Motor neuron (in vitro differentiated cells): Measurements from ENCODE around the gene HSCB. TPM values are rescaled to one million over a fixed set of nuclear protein-coding genes. Genes with fewer than 3 reads are reported as not detected.
"Not testable (repeated sequence)": the region's sequence is repeated elsewhere in the genome, so short reads cannot be mapped to it uniquely, and the experiment has no call there.

Source experiments
- ATAC-seq, 8 experiments: fragments of 200-7000 bp; cut with Tn5 transposase; replicated peaks in 6 of 8; 2 replicates each; pipeline ENCODE4 v1.8.0; 2021; ENCODE audit warnings: mild to moderate bottlenecking in 8 of 8, moderate library complexity in 8 of 8
- H3K27ac ChIP-seq, 2 donors: fragments of 250-450 bp; sonication (Bioruptor Pico); 2 replicates each; pipeline ENCODE4 v1.9.0; 2021; ENCODE audit warnings: antibody characterized with exemption in 2 of 2, mild to moderate bottlenecking in 2 of 2, moderate library complexity in 1 of 2
- H3K4me1 ChIP-seq, 2 donors: fragments of 250-450 bp; sonication (Bioruptor Pico); replicated peaks in 1 of 2; 2 replicates each; pipeline ENCODE4 v1.6.1; 2021; ENCODE audit warnings: antibody characterized with exemption in 2 of 2, mild to moderate bottlenecking in 2 of 2, moderate library complexity in 1 of 2
- H3K4me3 ChIP-seq, 5 donors: fragments of 250-450 bp; sonication (Bioruptor Pico); 2 replicates each; pipeline ENCODE4 v1.9.0; 2021; ENCODE audit warnings: antibody characterized with exemption in 5 of 5, mild to moderate bottlenecking in 5 of 5, moderate library complexity in 4 of 5
- WGBS, 10 experiments: fragments of 450-650 bp; shearing (Covaris generic); methylation state at CpG; one replicate each; pipeline ENCODE4 v1.0.0; 2022; 5-methylcytosine and 5-hydroxymethylcytosine counted together
- in situ Hi-C, 9 experiments: fragments of 400-800 bp; cut with MboI; loops; one replicate each; pipeline ENCODE4 v1.15.0; 2021; ENCODE audit warnings: low sequenced_read_pairs in 9 of 9, low pct_unique_long_range_greater_than_20kb in 2 of 9; ENCODE audit not compliant: unreplicated experiment in 9 of 9
- total RNA-seq, 8 experiments: library from RNA; unstranded; fragments of 300-600 nt; gene quantifications; 2 replicates each; pipeline versions ENCODE4 v1.2.3 to v1.2.4, GENCODE V29; 2022

HSCB gene, protein sequence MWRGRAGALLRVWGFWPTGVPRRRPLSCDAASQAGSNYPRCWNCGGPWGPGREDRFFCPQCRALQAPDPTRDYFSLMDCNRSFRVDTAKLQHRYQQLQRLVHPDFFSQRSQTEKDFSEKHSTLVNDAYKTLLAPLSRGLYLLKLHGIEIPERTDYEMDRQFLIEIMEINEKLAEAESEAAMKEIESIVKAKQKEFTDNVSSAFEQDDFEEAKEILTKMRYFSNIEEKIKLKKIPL
- total RNA-seq = 10 to 100 TPM in 7 of 8 experiments, 1 to 10 TPM in 1; 7.7 to 25.8 (median 16.2) TPM

- peak within 1 kb of the TSS; percentile 67 to 86 for H3K27ac ChIP-seq
- WGBS, 10 experiments = 0% methylated on average over 2 to 17 of the region's 54 CpGs; no CpG with 5 or more reads in 5 of the 10 experiments
- ATAC-seq = peak; percentile 87 to 96 (median 94)
- H3K4me3 ChIP-seq = peak within 1 kb of the TSS; percentile 74 to 96 (median 87)
- in situ Hi-C loops = loop anchor here in 1 of 9 experiments (25.0 kb wide), 1 partner anchor 130 kb away; no protein-coding TSS in a partner anchor
- peaks cover 0 to 5% of the 10 kb centered on the region in 2 donors for H3K4me1 ChIP-seq
Measured at GRCh38 chr22:28741785-28742561, at the start of gene HSCB, which contains the start of gene CHEK2. Gene HSCB (plus strand): TSS chr22:28742039. CDS start chr22:28742096, 57 bp downstream. Gene CHEK2 (minus strand): TSS chr22:28741820. CDS start chr22:28734721, 7,099 bp downstream.

DNA sequence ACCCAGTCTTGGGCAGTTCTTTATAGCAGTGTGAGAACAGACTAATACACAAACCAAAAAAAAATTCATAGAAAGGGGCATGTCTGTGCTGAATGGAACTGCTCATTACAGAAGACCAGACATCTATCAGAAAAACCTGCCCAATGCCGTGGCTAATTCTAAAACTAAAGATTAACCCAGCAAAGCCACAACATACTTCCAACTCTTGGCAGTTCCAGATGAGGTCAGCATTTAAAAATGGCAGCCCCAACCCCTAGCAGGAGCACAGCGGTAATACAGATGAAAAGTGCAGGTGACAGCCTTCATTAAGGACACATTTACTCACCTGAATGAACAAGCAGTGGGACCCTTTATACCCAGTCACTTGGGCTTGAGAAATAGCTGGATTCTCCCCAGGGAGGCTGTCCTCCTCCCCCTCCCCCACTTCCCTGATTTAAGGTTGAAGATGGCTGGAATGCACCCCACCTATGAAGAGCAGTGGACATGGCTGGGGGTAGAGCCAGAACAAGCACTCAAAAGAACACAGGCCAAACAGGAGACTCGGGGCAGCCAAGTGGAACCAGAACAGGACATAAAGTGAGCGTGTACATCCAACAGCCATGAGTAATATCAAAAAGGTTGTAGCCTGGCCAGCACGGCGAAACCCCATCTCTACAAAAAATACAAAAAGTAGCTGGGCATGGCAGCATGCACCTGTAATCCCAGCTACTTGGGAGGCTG is 48.6 kb upstream of the HSCB start:
- WGBS, 10 experiments = 33 to 100% (median 87%) methylated on average over 1 to 3 of the region's 6 CpGs; no CpG with 5 or more reads in 4 of the 10 experiments
- H3K4me3 ChIP-seq, in situ Hi-C loops, H3K27ac ChIP-seq, ATAC-seq, H3K4me1 ChIP-seq: not testable (repeated sequence)

DNA sequence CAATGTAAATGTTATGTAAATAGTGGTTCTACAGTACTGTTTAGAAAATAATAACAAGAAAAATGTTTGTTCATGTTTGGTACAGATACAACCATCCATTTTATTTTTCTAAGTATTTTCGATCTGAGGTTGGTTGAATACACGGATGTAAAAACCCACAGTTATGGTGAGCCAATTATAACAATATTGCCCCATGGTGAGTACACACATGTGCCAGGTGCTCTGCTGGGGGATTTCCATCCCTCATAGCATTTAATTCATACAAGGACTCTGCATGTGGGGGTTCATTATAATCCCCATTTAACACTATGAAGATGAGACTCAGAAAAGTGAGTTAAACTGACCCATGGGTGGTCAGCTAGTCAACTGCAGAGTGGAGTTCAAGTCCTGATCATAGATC is 38.9 kb upstream of the HSCB start:
- Histone ChIP-seq H3K4me1 (no peaks in the 10 kb centered on the region), H3K27ac (no peak overlapping the region), H3K4me3 (no peak overlapping the region)
- in situ Hi-C loops = no loop called here
- 80 to 100% (median 93%) methylated on average over 1 to 2 of the region's 2 CpGs; no CpG with 5 or more reads in 4 of the 10 experiments for WGBS, 10 experiments
- ATAC-seq = no peak

DNA sequence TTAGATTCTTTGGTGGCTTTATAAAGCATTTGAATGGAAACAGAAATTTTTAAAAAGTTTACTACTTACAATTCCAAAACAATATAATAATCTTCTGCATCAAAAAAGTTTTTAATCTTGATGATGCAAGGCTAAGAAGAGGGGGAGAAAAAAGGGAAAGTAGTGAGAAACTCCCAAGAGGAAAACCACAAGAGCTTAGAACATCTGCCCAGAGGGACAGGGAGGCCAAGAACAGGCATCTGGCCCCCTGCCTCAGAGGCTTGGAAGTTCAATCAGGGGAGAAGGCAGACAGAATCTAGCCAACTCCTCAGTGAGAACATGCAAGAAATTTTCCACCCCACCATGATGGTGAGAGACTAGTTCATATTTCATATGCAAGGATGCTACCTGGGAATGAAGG is 38.4 kb upstream of the HSCB start:
- Histone ChIP-seq H3K27ac (no peak overlapping the region), H3K4me1 (no peaks in the 10 kb centered on the region), H3K4me3 (no peak overlapping the region)
- no peak for ATAC-seq
- in situ Hi-C loops = no loop called here

DNA sequence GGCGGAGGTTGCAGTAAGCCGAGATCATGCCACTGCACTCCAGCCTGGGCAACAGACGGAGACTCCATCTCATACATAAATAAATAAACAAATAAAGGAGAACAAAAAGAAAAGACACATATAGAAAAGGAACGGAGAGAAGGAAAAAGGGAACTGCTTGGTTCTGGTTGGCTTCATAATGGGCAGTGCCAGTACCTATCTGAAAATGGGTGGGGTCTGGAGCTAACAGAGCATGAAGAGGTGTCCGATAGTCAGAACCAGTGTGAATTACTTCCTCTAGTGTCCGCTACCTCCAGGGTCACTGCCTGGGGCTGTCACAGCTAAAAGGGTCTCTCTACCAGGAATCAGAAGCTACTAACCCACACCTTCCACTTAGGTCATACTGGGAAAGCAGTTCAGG is 35.0 kb upstream of the HSCB start:
- Histone ChIP-seq H3K4me3 (no peak overlapping the region), H3K4me1 (no peaks in the 10 kb centered on the region), H3K27ac (no peak overlapping the region)
- WGBS, 10 experiments = 80 to 100% (median 100%) methylated on average over 1 to 5 of the region's 6 CpGs; no CpG with 5 or more reads in 3 of the 10 experiments
- no peak for ATAC-seq
- in situ Hi-C loops = no loop called here

DNA sequence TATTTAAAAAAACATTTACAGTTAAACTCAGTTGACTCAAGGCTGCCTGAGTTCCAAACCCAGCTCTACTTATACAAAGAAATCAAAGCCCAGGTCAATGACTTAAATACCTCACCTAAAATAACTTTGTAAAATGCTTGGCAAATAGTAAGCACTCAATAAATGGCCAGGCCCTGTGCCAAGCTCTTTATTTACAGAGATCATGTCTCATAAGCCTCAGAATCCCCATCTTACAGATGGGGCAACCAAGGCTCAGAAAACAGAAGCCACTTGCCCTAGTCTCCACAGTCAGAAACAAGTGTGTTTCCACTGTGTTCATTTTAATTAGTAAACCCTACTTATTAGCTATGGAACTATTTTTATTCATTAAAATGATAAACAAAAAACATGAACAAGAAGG is 31.7 kb upstream of the HSCB start:
- in situ Hi-C loops = no loop called here
- no peak overlapping the region for H3K4me3 ChIP-seq
- peak in 1 of 8 experiments; percentile 4 for ATAC-seq
- no peaks in the 10 kb centered on the region for H3K4me1 ChIP-seq
- H3K27ac ChIP-seq = no peak overlapping the region

DNA sequence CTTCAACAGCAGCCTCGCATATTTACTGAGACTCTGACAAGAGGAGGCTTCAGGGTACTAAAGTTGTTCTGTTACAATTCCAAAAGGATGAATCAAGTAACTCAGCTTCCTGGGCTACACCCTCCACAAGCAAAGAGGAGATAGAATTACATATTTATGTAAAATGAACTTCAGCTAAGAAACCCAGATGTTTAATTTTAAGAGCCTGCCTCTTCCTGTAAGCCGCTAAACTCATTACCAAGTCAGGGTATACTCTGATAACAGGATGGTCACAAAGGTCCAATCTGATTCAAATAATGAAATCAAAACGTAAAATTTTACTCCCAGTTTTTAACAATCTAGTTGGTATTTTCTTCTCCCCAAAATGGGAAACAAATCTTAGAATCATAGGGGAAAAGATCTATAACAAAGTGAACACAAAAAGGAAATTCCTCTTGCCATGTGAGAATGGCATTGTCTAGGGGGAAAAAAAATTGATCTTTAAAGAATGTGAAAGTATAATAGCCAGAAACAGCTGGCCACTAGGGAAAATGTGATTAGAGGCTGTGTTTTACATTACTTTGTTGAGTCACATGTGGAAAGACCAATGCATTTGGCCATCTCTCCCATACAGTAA is 31.2 kb upstream of the HSCB start:
- H3K4me1 ChIP-seq = no peaks in the 10 kb centered on the region
- no peak overlapping the region for H3K4me3 ChIP-seq
- WGBS, 10 experiments = 0 to 100% (median 90%) methylated on average over 1 to 3 of the region's 3 CpGs; no CpG with 5 or more reads in 1 of the 10 experiments
- no peak overlapping the region for H3K27ac ChIP-seq
- in situ Hi-C loops = no loop called here
- peak in 3 of 8 experiments; percentile 81 to 98 (median 82) for ATAC-seq

DNA sequence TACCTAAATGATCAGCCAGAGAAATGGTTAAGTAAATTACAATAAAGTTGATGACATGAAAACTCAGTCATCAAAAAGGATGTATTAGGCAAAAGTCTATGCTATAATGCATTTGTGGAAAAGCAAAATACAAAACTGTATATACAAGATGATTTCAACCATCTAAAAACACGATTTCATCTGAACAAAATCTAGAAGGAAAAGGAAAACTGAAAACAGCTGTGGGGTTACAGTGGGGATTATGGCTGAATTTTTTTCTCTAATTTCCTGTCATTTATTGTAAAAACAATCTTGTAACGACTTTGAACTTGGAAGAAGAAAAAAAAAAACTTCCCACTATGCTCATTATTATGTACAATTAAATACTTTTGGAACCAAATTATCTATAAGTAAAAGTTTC is 30.5 kb upstream of the HSCB start:
- no peak for ATAC-seq
- H3K4me3 ChIP-seq = no peak overlapping the region
- 4 to 100% (median 72%) methylated on average over 2 of the region's 2 CpGs; no CpG with 5 or more reads in 1 of the 10 experiments for WGBS, 10 experiments
- H3K4me1 ChIP-seq = no peaks in the 10 kb centered on the region
- in situ Hi-C loops = no loop called here
- no peak overlapping the region for H3K27ac ChIP-seq

DNA sequence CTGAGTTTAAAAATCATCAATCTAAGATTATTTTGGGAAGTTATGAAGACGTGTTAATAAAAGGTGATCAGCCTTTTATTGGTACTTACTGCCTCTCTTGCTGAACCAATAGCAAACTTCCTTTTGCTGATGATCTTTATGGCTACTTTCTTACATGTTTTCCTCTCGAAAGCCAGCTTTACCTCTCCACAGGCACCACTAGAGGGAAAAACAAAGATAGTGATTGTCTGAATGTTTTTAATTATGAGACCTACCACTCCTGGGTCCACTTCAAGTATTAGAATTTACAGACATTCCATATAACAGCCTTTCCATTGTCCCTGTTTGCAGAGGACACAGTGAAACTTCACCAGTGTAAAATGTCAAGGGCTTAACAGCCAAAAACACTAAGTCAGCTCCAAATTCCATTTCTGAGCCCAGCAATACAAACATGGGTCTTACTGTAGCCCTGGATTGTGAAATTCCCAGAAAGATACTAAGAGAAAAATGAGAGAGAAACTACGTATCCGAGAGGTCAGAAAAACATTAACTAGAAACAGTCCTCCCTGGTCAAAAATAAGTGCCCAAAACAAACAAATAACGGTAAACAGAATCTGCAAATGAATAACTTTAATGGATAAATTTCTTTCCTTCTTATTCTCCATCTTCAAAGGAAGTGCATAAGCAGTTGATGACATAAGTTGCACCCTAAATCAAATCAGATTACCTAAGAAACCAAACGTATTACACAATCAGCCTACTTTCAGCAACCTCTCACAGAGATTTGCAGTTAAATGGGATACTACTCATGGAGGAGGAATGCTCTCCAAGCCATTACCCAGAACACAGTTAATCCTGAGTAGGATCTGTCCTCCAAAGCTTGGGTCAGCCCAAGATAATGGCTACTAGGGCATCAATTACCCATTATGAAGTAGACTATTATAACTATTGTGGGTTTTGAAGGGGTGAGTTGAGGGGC is 29.7 kb upstream of the HSCB start:
- in situ Hi-C loops = no loop called here
- H3K4me3 ChIP-seq = no peak overlapping the region
- 10 to 86% (median 74%) methylated on average over 2 to 6 of the region's 6 CpGs; no CpG with 5 or more reads in 1 of the 10 experiments for WGBS, 10 experiments
- H3K27ac ChIP-seq = no peak overlapping the region
- peak; percentile 32 to 84 (median 74) for ATAC-seq
- H3K4me1 ChIP-seq = no peaks in the 10 kb centered on the region

DNA sequence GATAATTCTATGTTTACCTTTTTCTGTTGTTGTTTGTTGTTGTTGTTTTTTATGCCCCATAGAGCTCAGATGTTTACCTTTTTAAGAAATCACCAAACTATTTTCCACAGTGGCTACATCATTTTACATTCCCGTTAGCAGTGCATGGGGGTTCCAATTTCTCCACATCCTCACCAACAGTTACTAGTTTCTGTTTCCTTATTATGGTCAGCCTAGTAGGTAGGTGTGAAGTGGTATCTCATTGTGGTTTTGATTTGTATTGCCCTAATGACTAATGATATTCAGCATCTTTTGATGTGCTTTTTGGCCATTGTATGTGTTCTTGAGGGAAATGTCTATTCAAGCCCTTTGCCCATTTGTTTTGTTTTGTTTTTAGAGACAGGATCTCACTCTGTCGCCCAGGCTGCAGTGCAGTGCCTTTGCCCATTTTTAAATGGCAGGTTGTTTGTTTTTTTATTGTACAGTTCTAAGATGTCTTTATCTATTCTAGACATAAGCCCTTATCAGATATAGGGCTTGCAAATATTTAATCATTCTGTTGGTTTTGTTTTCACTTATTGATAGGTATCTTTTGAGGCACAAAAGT is 27.7 kb upstream of the HSCB start:
- WGBS, 10 experiments = 67 to 100% (median 92%) methylated on average over 1 to 2 of the region's 2 CpGs; no CpG with 5 or more reads in 2 of the 10 experiments
- in situ Hi-C loops = no loop called here
- peak in 1 of 8 experiments; percentile 52 for ATAC-seq
- no peak overlapping the region for H3K27ac ChIP-seq
- H3K4me3 ChIP-seq = no peak overlapping the region
- H3K4me1 ChIP-seq = no peaks in the 10 kb centered on the region

- ATAC-seq = no peak
- in situ Hi-C loops = no loop called here
- no peak overlapping the region for H3K27ac ChIP-seq
Measured at GRCh38 chr22:28715611-28716010, 26.2 kb upstream of the HSCB start.

More at GRCh38 chr22:28715611-28716010, 26.2 kb upstream of the HSCB start:
- no peak overlapping the region for H3K4me3 ChIP-seq
- 80 to 100% (median 94%) methylated on average over 1 to 7 of the region's 7 CpGs for WGBS, 10 experiments
- no peaks in the 10 kb centered on the region for H3K4me1 ChIP-seq
